Activated CD8-positive, alpha-beta T cell treated with anti-CD3 and anti-CD28 coated beads for 36 hours (primary cell): ENCODE results near the gene PRPF19. TPM values are rescaled to one million over a fixed set of nuclear protein-coding genes. Genes with fewer than 3 reads are reported as not detected.

ENCODE experiments used
- ATAC-seq: fragments of 200-7000 bp; cut with Tn5 transposase; one replicate; pipeline ENCODE4 v1.10.0; 2021; ENCODE audit warnings: mild to moderate bottlenecking, moderate library complexity
- CTCF ChIA-PET: fragments of 350-600 bp; sonication (Branson Sonifier 250); formaldehyde crosslinking; loops from one replicate; lab custom pipeline; 2021; ENCODE audit warnings: antibody characterized with exemption; lab: Charles Lee
- POLR2A ChIA-PET: fragments of 350-600 bp; sonication (Branson Sonifier 250); formaldehyde crosslinking; loops from one replicate; lab custom pipeline; 2021; ENCODE audit warnings: antibody characterized with exemption; lab: Charles Lee
- DNase-seq: peaks from one replicate; pipeline ENCODE4 v3.0.0-alpha.2; 2020
- H3K27ac Mint-ChIP-seq: one replicate; pipeline ENCODE4 v1.8.0; 2021; ENCODE audit warnings: mild to moderate bottlenecking, mixed read lengths
- H3K27me3 Mint-ChIP-seq: one replicate; pipeline ENCODE4 v1.8.0; 2021; ENCODE audit warnings: mixed read lengths
- H3K36me3 Mint-ChIP-seq: one replicate; pipeline ENCODE4 v1.8.0; 2021; ENCODE audit warnings: low read depth, mixed read lengths
- H3K4me1 Mint-ChIP-seq: one replicate; pipeline ENCODE4 v1.8.0; 2021; ENCODE audit warnings: low read depth, mixed read lengths
- H3K4me3 Mint-ChIP-seq: one replicate; pipeline ENCODE4 v1.8.0; 2021; ENCODE audit warnings: mild to moderate bottlenecking, moderate library complexity, mixed read lengths
- H3K9me3 Mint-ChIP-seq: one replicate; pipeline ENCODE4 v1.8.0; 2021; ENCODE audit warnings: mixed read lengths
- CTCF ChIP-seq: fragments of 200-600 bp; IDR thresholded peaks from one replicate; pipeline ENCODE4 v1.8.0; 2022; ENCODE audit warnings: antibody characterized with exemption, mild to moderate bottlenecking
- intact Hi-C: fragments of 100-400 bp; cut with micrococcal nuclease; formaldehyde crosslinking; loops from one replicate; pipeline ENCODE4 v1.10.0; 2022
- total RNA-seq, 2 experiments: library from RNA; stranded (reverse); gene quantifications; one replicate each; pipeline ENCODE4 v1.2.3, GENCODE V29; 2021

The PRPF19 gene
- total RNA-seq, 2 experiments from 2014 or later = 142 to 150 TPM

- DNase-seq (peak; percentile 33), ATAC-seq (no peak)
- POLR2A ChIA-PET = interaction anchor here (0.6 to 4.4 kb wide), 19 partner anchors 8 to 524 kb away, joined by 3 to 38 read pairs (median 4); partner anchors contain the start of genes CCDC86, CD6, CPSF7 and SDHAF2
Observed at GRCh38 chr11:60905551-60906113, 753 bp downstream of the PRPF19 start.

GRCh38 chr11:60905047-60905446 lies 1.3 kb downstream of the PRPF19 start:
- ChIA-PET CTCF (interaction anchor here (0.7 to 9.9 kb wide), 10 partner anchors 8 to 488 kb away, joined by 3 to 88 read pairs (median 6); partner anchors contain the start of genes TMEM109 and VWCE), POLR2A (interaction anchor here (1.0 to 4.4 kb wide), 18 partner anchors 8 to 525 kb away, joined by 3 to 38 read pairs (median 6); partner anchors contain the start of genes CCDC86, CD6, CPSF7 and SDHAF2)
- DNase-seq = no peak
- intact Hi-C loops = no loop called here
- Mint-ChIP-seq H3K9me3 (no peaks in the 10 kb centered on the region), H3K4me3 (peak overlapping the region; percentile 89), H3K4me1 (peaks cover 38% of the 10 kb centered on the region), H3K27ac (peak overlapping the region; percentile 95), H3K27me3 (no peaks in the 10 kb centered on the region), H3K36me3 (peaks cover 31% of the 10 kb centered on the region)
- ATAC-seq = no peak
- TF ChIP-seq CTCF = no peak

More at GRCh38 chr11:60905551-60906113, 753 bp downstream of the PRPF19 start:
- H3K4me1 Mint-ChIP-seq = peaks cover 43% of the 10 kb centered on the region
- peak overlapping the region; percentile 95 for H3K27ac Mint-ChIP-seq
- peak overlapping the region; percentile 89 for H3K4me3 Mint-ChIP-seq
- intact Hi-C loops = no loop called here
- no peaks in the 10 kb centered on the region for H3K9me3 Mint-ChIP-seq
- H3K27me3 Mint-ChIP-seq = no peaks in the 10 kb centered on the region
- TF ChIP-seq CTCF = no peak
- CTCF ChIA-PET = interaction anchor here (0.7 to 9.9 kb wide), 11 partner anchors 8 to 487 kb away, joined by 3 to 88 read pairs (median 6); partner anchors contain the start of genes TMEM109 and VWCE
- H3K36me3 Mint-ChIP-seq = peaks cover 28% of the 10 kb centered on the region

- ChIA-PET CTCF (interaction anchor here (1.9 to 9.9 kb wide), 4 partner anchors 11 to 76 kb away, joined by 5 to 88 read pairs (median 60); partner anchors contain the start of gene TMEM109), POLR2A (interaction anchor here (1.2 to 4.4 kb wide), 4 partner anchors 10 to 60 kb away, joined by 3 to 38 read pairs (median 14); partner anchors contain the start of genes CCDC86 and TMEM109)
- Mint-ChIP-seq H3K36me3 (peaks cover 50% of the 10 kb centered on the region), H3K4me1 (peaks cover 32% of the 10 kb centered on the region), H3K27me3 (no peaks in the 10 kb centered on the region), H3K27ac (no peak overlapping the region), H3K4me3 (no peak overlapping the region), H3K9me3 (no peaks in the 10 kb centered on the region)
- TF ChIP-seq CTCF = no peak
- no peak for ATAC-seq
- no peak for DNase-seq
- intact Hi-C loops = no loop called here
Observed at GRCh38 chr11:60902625-60903024, 3.8 kb downstream of the PRPF19 start.

- ATAC-seq (no peak), DNase-seq (no peak)
- H3K27me3 Mint-ChIP-seq = no peaks in the 10 kb centered on the region
- no peak overlapping the region for H3K4me3 Mint-ChIP-seq
- H3K4me1 Mint-ChIP-seq = peaks cover 23% of the 10 kb centered on the region
- H3K9me3 Mint-ChIP-seq = no peaks in the 10 kb centered on the region
- ChIA-PET CTCF (interaction anchor here (1.9 to 9.9 kb wide), 6 partner anchors 11 to 74 kb away, joined by 5 to 88 read pairs (median 58); partner anchors contain the start of genes CCDC86 and TMEM109), POLR2A (interaction anchor here (1.1 kb wide), 1 partner anchor 13 kb away, joined by 4 read pairs; the partner anchor contains the start of gene TMEM109)
- peaks cover 62% of the 10 kb centered on the region for H3K36me3 Mint-ChIP-seq
- intact Hi-C loops = no loop called here
- peak overlapping the region; percentile 55 for H3K27ac Mint-ChIP-seq
- no peak for TF ChIP-seq CTCF
Observed at GRCh38 chr11:60900673-60901404, 5.5 kb downstream of the PRPF19 start.
